ENCODE data around the gene TMEM260. TPM values are rescaled to one million over a fixed set of nuclear protein-coding genes. Genes with fewer than 3 reads are reported as not detected.

TMEM260 gene
- total and polyA plus RNA-seq, 2 experiments from 2014 or later: 13.3 to 22.9 TPM

DNA sequence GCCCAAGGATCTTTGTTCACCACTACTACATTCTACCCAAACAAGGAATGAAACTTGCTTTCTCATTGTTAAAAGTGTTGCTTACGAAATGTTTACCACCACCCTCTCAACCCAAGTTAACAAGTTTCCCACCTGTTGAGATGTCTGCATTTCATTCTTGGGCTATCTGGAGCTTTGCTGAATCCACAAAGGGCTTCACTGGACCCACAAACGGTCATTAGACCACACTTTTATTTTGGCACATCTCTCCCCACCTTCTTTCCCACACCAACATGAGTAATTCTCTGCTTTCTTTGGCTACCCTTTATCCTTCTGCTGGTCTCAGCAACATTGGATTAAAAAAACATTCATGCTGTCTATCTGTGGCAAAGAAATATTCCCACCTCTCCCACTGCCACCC lies 78.0 kb downstream of the TMEM260 start:
- Histone ChIP-seq H3K79me2 (replicated peaks; ENCODE audit: insufficient read depth) (no peaks in the 10 kb centered on the region), H3K4me2 (no peak overlapping the region), H4K20me1 (replicated peaks; ENCODE audit: insufficient read depth) (no peaks in the 10 kb centered on the region), H3K9me2 (ENCODE audit: insufficient read depth) (no peaks in the 10 kb centered on the region), H3K27ac (ENCODE audit: low read depth) (no peak overlapping the region), H3F3A (replicated peaks; ENCODE audit: low read depth) (no peaks in the 10 kb centered on the region), H3K4me1 (ENCODE audit: insufficient read depth) (peaks cover 10% of the 10 kb centered on the region), H3K4me3 (no peak overlapping the region), H3K27me3 (ENCODE audit: insufficient read depth) (no peaks in the 10 kb centered on the region), H3K36me3 (ENCODE audit: insufficient read depth) (no peaks in the 10 kb centered on the region), H2AFZ (no peak overlapping the region)
- Mint-ChIP-seq H3K27me3 (ENCODE audit: insufficient read depth, low read depth, poor library complexity) (peaks cover 6% of the 10 kb centered on the region), H3K27ac (no peak overlapping the region), H3K36me3 (ENCODE audit: low read depth) (no peaks in the 10 kb centered on the region), H3K9me3 (no peaks in the 10 kb centered on the region), H3K4me3 (no peak overlapping the region), H3K4me1 (peaks cover 29% of the 10 kb centered on the region)
- peak; percentile 10 for DNase-seq (ENCODE audit: low spot score)
- TF ChIP-seq ETS1 (IDR thresholded peaks at IDR 0.05): no peak
- no peak for TF ChIP-seq ZNF331 (CRISPR knock-in tag; IDR thresholded peaks at IDR 0.05; ENCODE audit: low read depth)
- TF ChIP-seq, protein P1, sequence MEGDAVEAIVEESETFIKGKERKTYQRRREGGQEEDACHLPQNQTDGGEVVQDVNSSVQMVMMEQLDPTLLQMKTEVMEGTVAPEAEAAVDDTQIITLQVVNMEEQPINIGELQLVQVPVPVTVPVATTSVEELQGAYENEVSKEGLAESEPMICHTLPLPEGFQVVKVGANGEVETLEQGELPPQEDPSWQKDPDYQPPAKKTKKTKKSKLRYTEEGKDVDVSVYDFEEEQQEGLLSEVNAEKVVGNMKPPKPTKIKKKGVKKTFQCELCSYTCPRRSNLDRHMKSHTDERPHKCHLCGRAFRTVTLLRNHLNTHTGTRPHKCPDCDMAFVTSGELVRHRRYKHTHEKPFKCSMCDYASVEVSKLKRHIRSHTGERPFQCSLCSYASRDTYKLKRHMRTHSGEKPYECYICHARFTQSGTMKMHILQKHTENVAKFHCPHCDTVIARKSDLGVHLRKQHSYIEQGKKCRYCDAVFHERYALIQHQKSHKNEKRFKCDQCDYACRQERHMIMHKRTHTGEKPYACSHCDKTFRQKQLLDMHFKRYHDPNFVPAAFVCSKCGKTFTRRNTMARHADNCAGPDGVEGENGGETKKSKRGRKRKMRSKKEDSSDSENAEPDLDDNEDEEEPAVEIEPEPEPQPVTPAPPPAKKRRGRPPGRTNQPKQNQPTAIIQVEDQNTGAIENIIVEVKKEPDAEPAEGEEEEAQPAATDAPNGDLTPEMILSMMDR (conservative IDR thresholded peaks at IDR 0.05; ENCODE audit: low read depth in 2 of 2): no peak
- no peak for TF ChIP-seq EZH2phosphoT487 (IDR thresholded peaks at IDR 0.05; ENCODE audit: unreplicated experiment)
- TF ChIP-seq JUNB (IDR thresholded peaks at IDR 0.05; ENCODE audit: unreplicated experiment): no peak
- TF ChIP-seq STAT1 (IDR thresholded peaks at IDR 0.05; ENCODE audit: unreplicated experiment): no peak
- no peak for TF ChIP-seq POLR2AphosphoS5 (IDR thresholded peaks at IDR 0.05; ENCODE audit: low read depth)
- no peak for TF ChIP-seq EZH2 (IDR thresholded peaks at IDR 0.05; ENCODE audit: low read depth, unreplicated experiment)
- TF ChIP-seq ZNF462 (CRISPR knock-in tag; IDR thresholded peaks at IDR 0.05): no peak
- TF ChIP-seq, protein P2, sequence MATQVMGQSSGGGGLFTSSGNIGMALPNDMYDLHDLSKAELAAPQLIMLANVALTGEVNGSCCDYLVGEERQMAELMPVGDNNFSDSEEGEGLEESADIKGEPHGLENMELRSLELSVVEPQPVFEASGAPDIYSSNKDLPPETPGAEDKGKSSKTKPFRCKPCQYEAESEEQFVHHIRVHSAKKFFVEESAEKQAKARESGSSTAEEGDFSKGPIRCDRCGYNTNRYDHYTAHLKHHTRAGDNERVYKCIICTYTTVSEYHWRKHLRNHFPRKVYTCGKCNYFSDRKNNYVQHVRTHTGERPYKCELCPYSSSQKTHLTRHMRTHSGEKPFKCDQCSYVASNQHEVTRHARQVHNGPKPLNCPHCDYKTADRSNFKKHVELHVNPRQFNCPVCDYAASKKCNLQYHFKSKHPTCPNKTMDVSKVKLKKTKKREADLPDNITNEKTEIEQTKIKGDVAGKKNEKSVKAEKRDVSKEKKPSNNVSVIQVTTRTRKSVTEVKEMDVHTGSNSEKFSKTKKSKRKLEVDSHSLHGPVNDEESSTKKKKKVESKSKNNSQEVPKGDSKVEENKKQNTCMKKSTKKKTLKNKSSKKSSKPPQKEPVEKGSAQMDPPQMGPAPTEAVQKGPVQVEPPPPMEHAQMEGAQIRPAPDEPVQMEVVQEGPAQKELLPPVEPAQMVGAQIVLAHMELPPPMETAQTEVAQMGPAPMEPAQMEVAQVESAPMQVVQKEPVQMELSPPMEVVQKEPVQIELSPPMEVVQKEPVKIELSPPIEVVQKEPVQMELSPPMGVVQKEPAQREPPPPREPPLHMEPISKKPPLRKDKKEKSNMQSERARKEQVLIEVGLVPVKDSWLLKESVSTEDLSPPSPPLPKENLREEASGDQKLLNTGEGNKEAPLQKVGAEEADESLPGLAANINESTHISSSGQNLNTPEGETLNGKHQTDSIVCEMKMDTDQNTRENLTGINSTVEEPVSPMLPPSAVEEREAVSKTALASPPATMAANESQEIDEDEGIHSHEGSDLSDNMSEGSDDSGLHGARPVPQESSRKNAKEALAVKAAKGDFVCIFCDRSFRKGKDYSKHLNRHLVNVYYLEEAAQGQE (IDR thresholded peaks at IDR 0.05; ENCODE audit: unreplicated experiment): no peak
- TF ChIP-seq CREB1 (CRISPR knock-in tag; IDR thresholded peaks at IDR 0.05; ENCODE audit: low read depth): no peak
- no peak for ATAC-seq
